ENCODE data around the gene ARSG.

ARSG gene

DNA sequence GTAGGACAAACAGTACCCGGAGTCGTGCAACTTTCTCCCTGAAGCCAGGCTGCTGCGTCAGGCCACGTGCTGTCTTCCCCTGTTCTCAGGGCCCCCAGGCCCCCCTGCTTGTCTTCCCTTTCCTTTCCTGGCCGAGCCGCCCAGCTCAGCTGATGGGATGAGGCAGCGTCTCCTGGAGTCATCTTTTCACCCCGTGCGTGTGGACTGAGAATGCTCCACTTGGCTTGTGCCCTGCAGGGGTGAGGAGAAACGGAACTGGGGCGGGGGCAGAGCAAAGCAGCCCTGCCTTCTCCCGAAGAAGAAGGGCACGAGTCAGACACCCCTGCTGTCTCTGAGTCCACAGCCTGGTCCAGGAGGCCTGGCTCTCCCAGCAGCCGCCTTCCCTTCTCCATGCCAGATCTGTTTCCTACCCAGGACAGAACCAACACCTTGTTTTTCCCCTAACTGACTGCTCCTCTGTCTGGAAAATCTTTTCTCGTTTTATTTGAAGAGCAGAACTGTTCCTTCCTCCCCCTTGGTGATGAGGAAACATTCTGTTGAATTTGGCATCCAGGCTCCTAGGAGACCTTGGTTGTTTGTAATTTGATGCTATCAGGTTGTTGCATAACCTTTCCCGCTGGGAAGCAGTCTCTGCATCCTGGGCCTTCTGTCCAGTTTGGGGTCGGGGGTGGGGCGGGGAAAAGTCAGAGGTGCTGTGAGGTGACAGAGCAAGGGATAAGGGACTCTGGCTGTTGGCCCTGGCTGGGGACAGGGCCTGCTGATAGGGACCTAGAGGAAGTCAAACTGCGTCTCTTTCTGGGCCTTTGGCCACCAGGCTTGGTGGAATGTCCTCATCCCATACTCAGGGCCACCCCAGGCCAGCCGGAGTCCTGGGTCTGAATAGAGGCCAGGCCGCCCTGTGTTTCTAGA lies 87.2 kb downstream of the ARSG start:
- DNase-seq (ENCODE audit: low spot score), result peak; percentile 64

DNA sequence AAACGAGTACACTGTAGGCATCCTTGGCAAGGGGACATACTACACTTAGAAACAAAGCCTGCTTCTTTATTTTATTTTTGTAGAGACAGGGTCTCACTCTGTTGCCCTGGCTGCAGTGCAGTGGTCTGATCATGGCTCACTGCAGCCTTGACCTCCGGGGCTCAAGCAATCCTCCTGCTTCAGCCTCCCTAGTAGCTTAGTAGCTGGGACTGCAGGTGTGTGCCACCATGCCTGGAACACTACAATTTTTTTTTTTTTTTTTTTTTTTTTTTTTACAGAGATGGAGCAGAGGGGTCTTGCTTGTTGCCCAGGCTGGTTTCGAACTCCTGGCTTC lies 87.8 kb downstream of the ARSG start:
- no peak for DNase-seq (ENCODE audit: low spot score)

DNA sequence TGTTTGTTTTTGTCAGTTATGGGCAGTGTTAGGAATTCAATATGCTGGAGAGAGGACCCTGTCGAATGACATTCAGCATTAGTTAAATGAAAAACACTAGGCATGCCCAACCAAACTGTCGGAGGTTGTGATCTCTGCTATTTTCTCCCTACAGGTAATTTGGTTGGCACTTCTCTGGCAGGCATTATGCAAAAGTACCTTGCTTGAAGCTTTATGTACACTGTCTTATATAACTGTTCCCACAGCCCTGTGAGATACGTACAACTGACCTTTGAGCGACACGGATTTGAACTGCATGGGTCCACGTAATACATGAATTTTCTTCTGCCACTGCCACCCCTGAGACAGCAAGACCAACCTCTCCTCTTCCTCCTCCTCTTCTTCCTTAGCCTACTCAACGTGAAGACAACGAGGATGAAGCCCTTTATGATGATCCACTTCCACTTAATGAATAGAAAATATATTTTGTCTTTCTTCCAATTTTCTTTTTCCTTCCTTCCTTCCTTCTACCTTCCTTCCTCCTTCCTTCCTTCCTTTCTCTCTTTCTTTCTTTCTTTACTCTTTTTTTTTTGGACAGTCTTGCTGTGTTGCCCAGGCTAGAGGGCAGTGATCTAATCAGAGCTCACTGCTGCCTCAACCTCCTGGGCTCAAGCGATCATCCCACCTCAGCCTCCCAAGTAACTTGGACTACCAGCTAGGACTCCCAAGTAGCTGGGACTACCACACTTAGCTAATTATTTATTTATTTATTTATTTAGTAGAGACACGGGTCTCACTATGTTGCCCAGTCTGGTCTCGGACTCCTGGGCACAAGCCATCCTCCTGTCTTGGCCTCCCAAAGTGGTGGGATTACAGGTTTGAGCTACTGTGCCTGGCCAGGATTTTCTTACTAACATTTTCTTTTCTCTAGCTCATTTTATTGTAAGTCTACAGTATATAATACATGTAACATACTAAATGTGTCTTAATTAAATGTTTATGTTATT lies 88.7 kb downstream of the ARSG start:
- no peak for DNase-seq (ENCODE audit: low spot score)

DNA sequence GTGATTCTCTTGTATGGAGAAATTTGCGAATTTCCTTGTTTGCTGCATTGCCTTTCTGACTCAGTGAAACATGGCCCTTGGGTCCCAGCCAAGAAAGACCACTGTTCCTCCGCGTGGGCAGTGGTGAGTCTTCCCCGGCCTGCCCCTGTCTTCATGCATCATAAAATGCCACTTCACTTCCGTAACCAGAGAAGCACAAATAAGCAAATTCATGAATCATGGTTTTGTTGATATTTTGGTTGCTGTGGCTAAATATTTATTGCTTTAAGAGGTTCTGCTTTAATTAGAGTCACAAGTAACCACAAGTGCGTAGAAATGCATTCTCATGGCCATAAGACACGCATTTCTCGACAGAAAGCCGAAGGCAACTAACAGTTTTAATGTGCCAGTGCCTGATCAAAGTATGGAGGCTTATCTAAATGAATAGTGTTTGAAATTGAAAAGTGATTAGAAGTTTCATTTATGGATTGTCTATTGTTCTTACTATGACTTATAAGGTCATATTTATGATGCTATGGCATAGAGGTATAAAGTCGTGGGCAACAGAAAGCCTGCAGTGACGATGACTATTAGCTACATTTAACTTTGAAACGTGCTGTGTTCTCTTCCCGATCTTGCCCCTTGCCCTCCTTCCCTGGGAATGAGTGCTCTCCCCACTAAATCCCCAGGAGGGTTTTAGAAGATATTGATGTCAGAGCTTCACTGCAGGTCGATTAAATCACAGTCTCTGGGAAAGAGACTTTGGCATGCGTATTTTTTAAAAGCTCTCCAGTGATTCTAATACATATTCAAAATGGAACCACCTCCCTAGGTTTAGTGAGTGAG lies 90.0 kb downstream of the ARSG start:
- no peak for DNase-seq (ENCODE audit: low spot score)

DNA sequence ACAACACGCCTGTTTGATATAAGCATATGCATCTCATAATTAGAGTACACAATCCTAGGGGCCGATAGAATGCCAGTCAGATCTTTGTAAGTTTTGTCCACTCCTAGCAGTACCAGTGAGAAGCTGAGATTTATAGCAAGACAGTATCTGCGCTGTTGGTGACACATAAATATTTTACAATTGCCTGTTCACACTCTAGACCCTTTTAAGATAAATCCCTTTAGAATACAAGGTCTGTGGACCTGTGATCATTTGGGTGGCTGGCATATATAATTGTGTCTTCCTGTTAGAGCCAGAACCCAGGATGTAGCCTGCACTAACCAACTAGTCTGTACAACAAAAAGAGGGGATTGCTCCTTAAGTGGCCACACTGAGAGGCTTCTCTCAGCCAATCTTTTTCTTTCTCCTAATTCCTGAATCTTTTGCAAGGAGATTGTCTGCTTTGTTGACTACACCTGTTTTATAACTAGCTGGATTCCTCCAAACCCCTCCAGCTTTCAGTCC lies 91.3 kb downstream of the ARSG start:
- DNase-seq (ENCODE audit: low spot score), result no peak

DNA sequence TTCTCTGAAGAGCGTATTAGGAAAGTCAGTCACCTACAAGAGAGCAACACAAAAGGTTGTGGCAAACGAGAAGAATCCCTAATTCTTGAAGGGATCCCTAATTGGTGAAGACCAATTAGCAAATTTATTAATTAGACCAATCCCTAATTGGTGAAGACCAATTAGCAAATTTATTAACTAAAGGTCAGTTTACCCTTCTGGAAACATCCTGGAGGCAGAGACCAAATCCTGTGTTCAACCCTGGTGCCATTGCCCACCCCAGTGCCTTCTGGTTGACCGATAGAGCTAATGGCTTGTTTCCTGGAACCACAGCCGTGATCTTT lies 91.8 kb downstream of the ARSG start:
- DNase-seq (ENCODE audit: low spot score), result no peak

DNA sequence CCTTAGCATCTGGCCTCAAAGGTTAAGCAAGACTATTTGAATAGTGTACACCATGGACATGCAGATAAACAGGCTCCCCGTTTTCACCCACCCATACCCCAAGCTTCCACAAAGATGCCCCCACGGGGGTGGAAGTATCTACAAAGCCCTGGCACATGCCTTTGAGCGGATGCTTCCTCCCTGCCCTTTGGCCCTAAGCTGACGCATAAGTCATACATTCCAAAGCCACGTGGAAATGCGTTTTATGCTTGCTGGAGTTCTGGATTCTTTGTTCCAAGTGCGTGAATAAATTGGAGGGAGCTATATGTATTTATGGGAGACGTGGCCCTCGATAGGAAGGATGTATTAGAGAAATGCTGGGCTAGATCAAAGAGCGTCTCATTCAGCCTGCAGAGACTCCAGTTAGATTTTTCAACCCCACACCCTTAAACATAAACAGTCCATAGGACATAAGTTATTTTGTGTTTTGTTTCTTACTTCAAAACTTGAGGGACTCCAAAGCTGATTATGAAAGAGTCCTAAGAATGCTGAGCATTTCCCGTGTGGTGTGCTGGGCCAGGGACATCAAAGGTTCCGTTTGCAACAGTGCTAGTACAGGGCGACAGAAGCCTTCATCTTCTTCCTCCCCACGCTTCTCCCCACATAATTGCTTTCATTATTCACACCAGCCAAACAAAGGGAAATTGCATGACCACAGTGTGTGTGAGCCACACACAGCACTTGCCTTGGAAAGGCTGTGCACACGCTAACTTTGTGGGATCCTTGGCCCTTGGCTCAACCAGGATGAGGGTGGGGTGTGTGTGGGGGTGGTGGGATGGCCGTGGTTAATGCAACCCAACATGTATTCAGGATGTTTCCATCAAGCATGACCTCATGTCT lies 92.4 kb downstream of the ARSG start:
- DNase-seq (ENCODE audit: low spot score), result no peak

DNA sequence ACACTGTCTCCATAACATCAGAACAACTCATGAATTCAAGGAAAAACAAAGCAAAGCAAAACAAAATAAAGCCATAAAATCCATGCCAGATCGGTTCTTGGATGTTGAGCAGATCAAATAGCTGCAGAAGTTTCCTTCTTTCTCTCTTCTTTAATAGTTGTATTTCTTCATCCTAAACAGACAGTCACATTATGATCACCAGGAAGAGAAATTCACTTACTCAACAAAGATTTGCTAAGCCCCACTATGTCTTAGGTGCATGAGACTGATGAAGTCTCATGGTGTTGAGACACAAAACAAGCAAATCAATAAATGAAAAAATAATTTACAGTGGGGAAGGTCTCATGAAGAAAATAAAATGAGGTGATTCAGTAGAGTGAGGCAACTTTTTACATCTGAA lies 93.2 kb downstream of the ARSG start:
- no peak for DNase-seq (ENCODE audit: low spot score)

DNA sequence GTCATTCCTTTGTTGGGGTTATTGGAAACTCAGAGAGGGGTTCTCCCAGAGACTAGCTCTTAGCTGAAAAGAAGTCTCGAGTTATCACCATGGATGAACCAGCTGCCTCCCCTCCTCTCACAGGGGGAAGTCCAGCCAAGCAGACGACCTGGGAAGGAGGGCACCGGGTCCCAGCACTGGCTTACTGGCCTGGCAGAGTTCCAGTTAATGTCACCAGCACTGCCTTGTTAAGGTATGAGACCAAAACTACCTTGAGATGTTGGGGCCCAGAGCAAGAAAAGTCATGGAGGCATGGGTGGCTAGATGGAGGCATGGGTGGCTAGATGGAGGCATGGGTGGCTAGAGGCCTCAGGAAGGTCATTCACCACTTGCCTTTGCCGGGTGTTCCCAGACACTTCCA lies 93.6 kb downstream of the ARSG start:
- no peak for DNase-seq (ENCODE audit: low spot score)

DNA sequence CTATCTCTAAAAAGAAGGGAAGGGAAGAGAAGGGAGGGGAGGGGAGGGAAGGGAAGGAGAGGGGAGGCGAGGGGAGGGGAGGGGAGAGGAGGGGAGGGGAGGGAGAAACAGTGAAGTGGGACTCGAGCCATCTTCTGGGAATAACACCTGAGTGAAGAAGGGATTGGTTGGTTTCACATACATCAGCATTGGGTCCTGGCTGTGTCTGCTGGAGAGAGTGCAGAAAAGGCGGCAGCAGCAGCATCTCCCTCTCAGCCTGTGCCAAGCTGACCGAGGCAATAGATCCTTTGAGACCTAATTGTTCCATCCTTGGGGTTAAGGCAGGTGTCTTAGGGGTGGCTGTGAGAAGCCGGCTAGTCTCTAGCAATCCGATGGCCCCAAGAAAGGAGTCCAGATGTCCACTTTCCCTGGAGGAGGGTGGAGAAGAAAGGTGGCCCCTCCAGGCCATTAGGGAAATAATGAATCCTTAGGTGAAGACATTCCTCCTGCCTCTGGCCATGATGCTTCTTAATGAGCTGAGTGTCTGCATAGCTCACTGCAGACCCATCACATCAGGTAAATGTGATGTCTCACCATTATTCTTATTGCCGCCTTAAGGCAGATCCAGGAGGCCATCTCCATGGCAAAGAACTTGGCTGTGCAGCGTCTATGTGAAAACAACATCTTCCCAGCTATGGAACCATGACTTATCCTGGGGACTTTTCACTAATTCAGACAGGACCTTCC lies 94.4 kb downstream of the ARSG start:
- DNase-seq (ENCODE audit: low spot score), result no peak

DNA sequence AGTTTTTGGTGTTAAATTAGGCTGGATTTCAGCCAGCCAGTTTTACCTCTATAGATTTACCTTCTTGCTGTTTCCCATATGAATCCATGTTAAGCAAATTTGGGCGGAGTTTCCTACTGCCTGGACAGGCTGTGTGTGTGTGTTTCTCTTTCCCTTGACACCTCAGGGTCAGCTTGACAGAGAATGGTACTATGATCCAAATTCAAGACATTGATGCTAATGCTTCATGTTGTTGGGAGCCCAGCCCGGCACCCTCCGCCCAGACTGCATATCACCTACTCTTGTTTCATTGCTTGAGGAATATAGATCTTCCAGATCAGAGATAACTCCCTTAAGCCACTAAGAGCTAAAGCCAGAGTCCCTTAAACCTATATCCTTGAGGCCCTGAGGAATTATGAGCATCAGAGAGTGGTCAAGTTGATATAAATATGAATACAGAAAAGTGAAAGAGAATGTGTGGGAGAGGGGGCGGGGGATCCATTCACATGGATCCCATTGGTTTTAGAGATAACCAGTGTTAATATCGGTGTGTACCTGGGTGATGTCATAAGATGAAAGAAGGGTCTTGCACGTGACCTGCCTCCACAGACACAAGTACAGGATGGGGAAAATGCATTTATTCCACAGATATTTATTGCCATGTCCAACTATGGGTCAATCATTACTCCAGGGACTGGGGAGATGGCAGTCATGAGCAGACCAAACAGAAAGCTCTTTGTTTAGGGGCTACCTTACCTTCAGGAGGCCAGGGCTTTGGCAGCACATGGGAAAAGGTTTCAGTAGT lies 96.3 kb downstream of the ARSG start:
- no peak for DNase-seq (ENCODE audit: low spot score)

DNA sequence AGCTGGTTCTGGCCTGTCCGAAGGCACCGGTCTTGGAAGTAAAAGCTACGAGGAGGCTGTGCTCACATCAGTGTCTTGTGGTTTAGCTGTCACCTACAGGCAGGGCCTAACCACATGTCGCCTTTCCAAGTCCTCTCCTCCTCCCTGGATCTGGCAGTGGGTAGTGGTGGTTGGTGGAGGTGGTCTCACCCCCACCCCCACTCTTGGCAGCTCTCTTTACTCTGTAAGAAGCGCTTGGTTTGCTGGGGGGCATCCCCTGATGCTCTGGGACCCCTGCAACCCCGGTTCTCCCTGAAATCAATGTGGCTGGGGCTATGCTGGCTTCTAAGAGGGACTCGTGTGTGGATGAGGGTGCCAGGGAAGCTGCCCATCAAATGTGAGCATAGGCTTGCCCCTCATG lies 97.7 kb downstream of the ARSG start:
- DNase-seq (ENCODE audit: low spot score), result no peak

DNA sequence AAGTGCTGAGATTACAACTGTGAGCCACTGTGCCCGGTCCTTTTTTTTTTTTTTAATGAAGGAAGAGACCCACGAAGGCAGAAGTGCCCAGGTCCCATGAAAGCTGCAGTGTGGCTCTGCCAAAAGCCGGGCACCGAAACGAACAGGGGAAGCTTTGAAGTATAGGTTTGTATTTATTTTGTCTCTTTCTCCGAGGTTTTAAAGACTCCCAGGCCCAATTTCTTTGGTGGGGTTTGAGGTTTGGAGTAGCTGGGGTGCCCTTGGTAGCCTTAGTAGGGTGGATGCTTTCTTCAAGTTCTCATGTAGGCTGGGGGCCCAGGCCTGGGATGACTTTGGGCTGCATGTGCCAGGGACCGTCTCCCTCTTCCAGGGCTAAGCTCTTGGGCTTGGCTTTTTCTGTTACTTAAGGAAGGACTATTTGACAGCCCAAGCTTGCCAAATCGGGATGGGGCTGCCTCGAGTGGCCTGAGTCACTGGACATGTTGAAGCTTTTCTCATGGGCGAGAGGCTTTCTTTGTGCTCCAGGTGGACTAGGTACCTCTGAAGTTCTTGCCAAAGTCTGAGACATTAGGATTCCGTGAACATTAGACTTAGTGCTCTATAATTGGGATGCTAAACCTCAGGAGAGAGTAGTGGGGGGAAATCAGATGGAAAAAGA lies 99.7 kb downstream of the ARSG start:
- DNase-seq (ENCODE audit: low spot score), result no peak

DNA sequence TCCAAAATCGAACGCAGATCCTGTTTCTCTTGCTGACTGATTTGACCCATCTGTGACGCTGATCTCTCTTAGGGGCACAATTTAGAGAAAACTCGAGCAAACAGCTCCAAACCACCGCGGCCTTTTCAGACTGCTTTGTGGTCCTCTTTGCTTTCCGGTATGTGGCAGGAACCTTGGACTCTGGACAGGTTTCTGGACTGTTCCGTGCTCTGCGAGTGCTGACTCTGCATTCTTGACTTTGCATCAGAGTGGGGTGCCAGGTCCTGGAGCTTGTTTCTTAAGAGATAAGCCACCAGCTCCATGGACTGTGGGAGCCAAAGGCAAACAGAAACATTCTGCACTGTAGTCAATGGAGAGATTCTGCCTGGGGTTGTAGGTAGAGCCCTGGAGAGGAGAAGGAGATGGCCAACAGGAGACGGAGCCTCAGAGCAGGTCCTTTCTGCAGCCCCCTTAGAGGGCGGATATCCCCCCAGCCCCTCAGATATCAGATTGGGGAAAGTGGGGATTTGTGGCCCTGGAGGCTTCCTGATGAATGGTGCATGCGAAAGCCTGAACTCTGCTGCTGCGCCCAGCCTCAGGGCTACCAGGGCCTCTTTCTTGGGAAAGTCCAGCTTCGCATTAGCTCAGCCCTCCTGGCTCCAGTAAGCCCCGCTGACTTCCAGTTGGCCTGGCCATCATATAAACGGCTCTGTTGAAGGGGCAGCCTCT lies 100.4 kb downstream of the ARSG start:
- no peak for DNase-seq (ENCODE audit: low spot score)

DNA sequence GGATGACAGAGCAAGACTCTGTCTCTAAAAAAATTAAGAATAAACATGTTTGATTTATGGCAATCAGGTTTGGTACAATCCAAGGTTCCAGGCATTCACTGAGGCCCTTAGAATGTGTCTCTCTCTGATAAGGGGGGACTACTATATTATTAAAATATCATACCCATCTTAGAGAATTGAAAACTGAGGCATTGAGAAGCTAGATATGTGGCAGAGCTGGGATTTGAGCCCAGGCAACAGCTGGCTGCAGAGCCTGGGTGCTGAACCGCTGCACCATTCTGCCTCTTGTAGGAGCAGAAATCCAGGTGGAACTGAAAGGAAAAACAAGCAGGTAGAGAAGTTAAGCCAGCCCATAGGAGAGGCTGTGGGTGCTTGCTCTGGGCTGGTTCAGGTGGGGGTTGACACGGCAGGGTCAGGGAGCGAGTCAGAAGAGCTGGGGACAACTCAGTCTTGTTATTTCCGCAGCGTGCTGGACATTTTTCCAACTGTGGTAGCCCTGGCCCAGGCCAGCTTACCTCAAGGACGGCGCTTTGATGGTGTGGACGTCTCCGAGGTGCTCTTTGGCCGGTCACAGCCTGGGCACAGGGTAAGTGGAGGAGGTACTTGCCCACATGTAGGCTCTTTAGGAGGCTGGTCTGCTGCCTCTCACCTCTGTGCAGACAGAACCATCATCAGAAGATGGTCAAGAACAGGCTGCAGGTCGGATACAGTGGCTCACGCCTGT lies 103.5 kb downstream of the ARSG start:
- DNase-seq (ENCODE audit: low spot score), result no peak

DNA sequence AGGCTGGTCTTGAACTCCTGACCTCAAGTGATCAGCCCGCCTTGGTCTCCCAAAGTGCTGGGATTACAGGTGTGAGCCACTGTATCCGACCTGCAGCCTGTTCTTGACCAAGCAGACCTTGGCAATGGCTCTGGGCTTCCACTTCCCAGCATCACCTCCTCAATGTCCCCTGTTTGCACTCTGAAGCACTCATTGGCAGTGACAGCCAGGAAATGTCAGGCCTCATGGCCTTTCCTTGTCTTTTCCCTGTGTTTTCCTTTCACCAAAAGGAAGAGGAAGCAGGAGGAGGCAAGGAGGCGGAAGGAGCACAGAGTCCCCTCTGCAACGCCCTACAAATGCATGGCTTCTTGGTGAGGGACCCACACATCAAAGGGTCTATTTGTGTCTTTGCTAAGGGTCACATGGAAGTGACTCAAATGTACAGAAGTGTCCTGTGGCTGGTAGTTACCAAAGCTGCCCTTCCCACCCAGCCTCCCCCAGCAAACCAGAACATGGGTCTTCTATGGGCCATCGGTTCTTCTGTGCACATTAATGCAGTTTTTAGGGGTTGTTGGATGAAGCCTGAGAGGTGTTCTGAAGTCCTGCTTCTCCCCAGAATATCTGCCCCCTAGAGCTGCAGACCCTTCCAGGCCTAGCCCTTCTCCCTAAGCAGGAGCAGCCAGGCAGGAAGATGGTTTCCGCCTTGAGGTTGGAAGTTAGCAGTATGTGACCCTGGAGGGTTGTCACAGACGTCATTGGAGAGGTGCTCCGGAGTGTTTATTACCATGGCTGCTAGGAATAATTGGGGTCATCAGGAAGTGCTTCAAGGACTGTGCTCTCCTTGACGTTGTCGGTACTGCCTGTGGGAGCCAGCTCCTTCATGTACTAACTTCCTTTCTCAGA lies 105.2 kb downstream of the ARSG start:
- DNase-seq (ENCODE audit: low spot score), result no peak

DNA sequence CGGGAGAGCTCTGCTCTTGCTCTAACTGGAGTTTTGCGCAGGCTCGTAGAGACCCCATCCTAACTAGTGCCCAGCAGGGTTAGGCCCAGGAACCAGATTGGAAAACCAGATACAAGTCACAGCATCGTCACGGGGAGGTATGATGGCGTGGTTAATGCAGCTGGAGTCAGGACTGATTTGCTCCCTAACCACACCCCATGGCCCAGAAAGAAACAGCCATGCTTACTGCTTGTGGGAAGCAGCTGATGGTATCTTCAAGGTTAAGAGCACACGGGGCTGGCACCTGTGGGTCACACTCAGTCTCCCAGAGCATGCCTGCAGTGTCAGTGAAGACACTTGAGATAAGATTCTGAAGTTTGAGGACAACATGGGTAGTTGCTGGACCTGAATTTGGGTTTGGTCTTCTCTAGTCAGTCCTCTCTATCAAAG lies 105.8 kb downstream of the ARSG start:
- no peak for DNase-seq (ENCODE audit: low spot score)
